DMS 273 treated with DMSO at 0.1 percent for 48 hours (cell line): ENCODE measurements around the gene TRPM1.

Experiments used
- DNase-seq: peaks from one replicate; lab custom pipeline; 2025; lab: John Stamatoyannopoulos, UW

The TRPM1 gene

GRCh38 chr15:31049111-31049510 is 52.4 kb downstream of the TRPM1 start:
- DNase-seq = no peak

- DNase-seq = no peak
Observed at GRCh38 chr15:31047437-31047836, 54.1 kb downstream of the TRPM1 start.

- DNase-seq = no peak
Observed at GRCh38 chr15:31046759-31047359, 54.7 kb downstream of the TRPM1 start.

- DNase-seq = no peak
Observed at GRCh38 chr15:31045606-31046005, 55.9 kb downstream of the TRPM1 start.

GRCh38 chr15:31042751-31043150 is 58.8 kb downstream of the TRPM1 start:
- DNase-seq = no peak

DNA sequence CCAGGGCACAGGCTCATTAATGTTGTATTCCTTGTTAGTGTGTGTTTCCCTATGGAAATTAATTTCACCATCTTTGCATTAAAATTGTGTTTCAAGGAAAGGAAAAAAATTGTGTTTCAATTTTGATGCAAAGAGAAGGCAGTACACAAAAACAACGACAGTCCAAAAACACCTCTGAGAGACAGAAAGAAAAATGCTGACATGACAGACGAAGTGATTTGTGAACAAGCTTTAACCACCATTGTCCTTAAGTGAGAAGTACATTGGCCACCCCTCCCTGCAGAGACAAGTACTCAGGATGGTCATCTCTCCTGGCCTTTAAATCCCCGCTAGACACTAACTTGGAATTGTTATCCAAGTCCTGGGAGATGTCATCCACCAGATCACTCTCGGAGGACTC is 59.9 kb downstream of the TRPM1 start:
- no peak for DNase-seq

DNA sequence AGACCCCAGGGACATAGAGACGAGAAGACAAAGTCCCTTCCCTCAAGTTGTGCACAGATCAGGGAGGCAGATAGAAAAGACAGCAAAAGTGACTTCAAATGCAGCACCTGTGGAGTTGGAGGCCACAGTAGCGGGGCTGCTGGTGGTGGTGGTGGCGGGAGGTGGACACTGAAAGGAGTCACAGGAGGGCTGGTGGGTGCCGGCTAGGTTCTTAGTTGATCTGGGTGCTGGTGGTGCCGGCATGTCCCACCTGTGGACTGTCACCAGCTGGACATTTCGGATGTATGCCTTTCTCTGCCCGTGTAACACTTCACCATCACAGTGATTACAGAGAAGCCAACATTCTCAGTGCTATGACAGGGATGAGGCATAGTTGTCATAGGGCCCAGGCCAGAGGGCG is 60.9 kb downstream of the TRPM1 start:
- no peak for DNase-seq

DNA sequence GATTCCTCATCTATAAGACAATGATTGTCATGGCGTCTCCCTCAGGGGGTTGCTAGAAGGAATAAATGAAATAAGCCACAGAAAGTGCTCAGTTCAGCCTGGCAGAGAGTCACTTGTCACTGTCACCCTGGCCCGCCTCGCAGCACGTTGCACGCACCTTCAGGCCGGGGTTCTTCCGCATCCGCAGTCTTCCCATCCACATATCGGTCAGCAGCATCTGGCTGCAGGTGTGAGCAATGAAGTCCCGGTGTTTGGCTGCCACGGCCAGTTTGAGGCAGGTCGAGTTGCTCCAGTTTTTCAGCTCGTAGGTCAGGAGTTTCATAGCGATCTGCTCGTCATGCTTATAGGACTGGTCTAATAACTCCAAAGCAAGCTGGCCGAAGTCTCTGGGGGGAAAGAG is 61.6 kb downstream of the TRPM1 start:
- no peak for DNase-seq

DNA sequence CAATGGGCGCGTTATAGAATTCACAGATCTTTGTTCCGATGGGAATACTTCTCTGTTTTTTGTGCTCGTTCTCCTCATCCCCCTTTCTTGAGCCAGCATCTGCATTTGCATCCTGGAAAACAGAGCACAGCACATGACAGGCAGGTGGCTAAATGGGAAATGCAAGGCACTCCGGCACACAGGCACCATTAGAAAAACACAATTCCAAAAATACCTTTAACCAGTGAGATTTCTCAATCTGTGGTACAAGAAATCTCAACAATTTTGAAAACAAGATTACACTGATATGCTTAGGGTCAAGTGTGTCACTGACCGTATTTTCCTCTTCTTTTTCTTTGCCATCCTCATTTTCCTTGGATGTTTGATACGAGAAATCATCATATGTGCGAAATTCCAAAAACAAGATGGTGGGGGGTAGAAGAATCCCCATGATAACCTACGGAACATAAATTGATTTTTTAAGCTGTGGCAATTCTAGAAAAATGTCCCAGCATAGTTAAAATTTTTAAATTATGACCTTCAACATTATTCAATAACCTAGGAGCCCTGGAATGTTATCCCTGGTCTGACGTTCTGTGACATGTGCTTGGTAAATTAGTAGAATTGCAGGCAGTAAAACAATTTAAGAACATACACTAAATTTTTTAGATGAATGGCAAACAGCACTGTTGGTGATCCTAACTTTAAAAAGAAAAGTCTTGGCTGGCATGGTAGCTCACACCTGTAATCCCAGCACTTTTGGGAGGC is 63.6 kb downstream of the TRPM1 start:
- DNase-seq = no peak

DNA sequence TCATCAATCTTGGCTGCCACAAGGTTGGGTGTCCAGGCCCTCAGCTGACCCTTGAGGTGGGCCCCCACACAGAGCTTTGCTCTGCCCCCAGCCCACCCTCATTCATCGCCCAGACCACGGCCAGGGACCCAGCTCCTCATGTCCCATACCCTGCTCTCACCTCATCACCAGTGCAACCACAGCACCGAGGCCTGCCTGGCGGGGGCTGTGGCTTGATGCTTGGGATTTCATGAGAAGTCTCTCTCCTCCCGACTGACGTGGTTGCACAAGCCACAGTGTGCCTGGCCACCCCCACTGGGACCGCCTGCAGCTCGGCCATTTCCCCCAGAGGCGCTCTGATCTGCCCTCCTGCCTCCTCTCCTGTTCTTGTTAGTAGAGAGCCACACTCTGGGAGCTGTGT is 64.7 kb downstream of the TRPM1 start:
- no peak for DNase-seq

- no peak for DNase-seq
Observed at GRCh38 chr15:31035610-31036009, 65.9 kb downstream of the TRPM1 start.

- DNase-seq = no peak
Observed at GRCh38 chr15:31034152-31034551, 67.4 kb downstream of the TRPM1 start.

- no peak for DNase-seq
Observed at GRCh38 chr15:31032961-31033371, 68.6 kb downstream of the TRPM1 start.

DNA sequence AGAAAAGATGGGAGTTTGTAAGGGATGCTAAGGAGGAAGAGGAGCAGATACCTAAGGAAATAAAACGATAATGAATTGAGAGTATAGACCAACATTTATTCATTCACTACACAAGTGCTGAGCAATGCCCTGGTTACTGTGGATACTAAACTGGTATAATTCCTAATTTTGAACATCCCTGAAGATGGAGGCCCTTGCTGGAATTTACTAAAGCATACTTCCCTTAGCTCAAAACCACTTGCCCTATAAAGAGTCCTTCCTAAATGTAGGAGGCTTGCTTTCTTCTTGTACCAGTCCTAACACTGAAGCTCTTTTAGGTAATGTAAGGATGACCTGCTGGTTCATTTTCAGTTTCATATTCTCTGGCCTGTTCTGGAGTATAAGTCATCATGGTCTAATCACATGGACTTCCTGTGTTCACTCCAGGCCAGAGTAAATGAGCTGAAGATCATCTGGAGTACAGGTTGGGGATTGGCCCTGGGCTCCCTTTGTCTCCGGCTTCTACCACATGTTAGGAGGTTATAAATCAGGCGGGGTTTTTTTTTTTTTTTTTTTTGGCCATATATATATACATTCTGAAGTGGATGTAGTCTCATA is 70.0 kb downstream of the TRPM1 start:
- DNase-seq = no peak

DNA sequence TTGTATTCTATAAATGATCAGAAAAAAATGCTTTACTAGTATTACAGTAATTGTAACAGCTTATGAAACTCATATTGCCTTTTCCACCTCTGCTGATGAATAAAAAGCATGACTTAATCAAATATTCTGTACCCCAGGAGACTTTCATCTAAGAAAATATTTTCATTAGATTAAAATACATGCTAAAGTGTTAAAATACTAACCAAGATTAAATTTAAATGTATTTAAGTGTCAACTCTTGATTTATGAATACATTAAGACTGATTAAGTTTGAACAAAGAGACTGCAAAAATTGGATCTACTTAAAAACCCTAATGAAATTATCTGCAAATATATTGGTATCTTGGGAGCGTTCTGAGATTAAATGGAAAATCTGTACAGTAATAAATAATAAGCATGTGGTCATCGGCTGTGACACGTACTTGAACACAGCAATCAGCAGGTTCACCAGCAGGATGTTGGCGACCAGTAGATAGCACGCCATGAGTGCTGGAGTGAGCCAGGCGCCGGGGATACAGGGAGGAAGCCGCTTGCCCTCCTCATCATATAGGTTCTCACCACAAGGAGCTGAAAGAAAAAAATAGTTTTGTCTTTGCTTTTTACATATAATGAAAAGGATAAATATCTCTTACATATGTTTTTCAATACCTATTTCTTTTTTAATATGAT is 73.5 kb downstream of the TRPM1 start:
- no peak for DNase-seq

DNA sequence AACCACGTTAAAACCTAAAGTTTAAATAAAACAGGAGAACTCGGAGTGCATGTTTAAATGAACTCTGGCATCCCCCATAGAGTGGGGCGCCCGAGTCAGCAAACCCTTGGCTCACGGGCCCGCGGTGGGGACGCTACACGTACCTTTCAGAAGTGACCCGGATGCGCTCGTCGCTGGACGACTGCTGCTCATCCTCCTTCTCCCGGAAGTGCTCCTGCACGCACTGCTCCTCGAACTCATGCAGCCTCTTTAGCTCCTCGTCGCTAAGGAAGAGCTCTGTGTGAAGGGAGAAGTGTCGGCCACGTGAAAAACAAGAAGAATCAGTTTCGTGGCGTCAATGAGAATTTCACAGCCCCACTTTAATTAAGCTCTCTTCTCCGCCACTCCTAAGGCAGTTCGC is 75.5 kb downstream of the TRPM1 start:
- DNase-seq = no peak

GRCh38 chr15:31024979-31025378 is 76.5 kb downstream of the TRPM1 start:
- no peak for DNase-seq

- DNase-seq = no peak
Observed at GRCh38 chr15:31024330-31024729, 77.2 kb downstream of the TRPM1 start.

DNA sequence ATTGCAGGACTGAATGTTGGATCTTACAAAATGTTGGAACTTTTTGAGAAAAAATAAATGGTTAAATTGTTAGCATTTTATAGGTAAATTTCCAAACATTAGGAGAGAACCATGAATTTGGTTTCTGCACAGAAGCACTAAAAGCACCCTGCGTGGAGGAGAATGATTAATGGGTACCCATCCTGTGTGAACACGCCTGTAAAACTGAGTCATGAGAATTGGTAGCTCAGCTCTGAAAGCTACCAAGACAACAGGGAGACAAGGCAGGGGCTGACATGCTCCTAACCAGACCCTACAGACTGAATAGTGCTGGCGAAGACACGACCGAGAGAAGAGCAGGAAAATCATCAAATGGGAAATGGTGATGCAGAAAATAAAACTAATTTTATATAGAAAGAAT is 77.7 kb downstream of the TRPM1 start:
- DNase-seq = no peak

GRCh38 chr15:31021067-31021665 is 80.4 kb downstream of the TRPM1 start:
- DNase-seq = no peak

- no peak for DNase-seq
Observed at GRCh38 chr15:31020542-31020941, 81.0 kb downstream of the TRPM1 start.

GRCh38 chr15:31019986-31020385 is 81.5 kb downstream of the TRPM1 start:
- DNase-seq = no peak

DNA sequence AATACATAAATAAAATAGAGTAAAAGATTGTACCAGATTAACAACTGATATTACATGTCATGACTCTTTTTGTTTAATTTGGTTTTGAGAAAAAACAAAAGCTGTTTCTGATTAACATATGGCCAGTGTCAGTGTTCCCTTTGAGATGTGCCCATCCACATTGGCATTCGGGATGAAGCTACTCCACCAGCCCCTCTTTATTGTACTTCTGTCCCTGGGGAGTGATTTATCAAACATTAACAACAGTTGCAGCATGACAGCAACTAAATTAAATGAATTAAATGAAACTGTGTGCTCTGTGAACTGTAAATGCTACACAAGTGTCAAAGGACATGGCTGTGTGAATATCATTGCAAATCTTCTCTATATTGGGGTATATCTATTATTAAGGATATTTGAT is 84.2 kb downstream of the TRPM1 start:
- no peak for DNase-seq
